A549 treated with Mapracorat at 1 μM for 4 hours (cell line): ENCODE data around the gene COL11A2. TPM values are rescaled to one million over a fixed set of nuclear protein-coding genes. Genes with fewer than 3 reads are reported as not detected.

Experiments used
- total RNA-seq: library from RNA; stranded (reverse); fragments of 200-300 nt; extraction: Qiagen RNA extraction; gene quantifications from 5 replicates; pipeline ENCODE4 v1.2.3, GENCODE V29; 2022

Gene COL11A2
- total RNA-seq, result 0.69 to 1.1 TPM (median 0.83 TPM) in 5 replicates

GRCh38 chr6:33192105-33192646, at the start of gene COL11A2:
COL11A2 (minus strand) TSS chr6:33192467; CDS start chr6:33192240, 227 bp downstream.

GRCh38 chr6:33208091-33208967, 16.1 kb upstream of the COL11A2 start, which contains the start of gene RING1:
RING1 (plus strand) TSS chr6:33208500; CDS start chr6:33208823, 323 bp downstream.

GRCh38 chr6:33204415-33205190, 12.3 kb upstream of the COL11A2 start, which contains the start of gene HSD17B8:
HSD17B8 (plus strand) TSS chr6:33204655; CDS start chr6:33204669, 14 bp downstream.

GRCh38 chr6:33200219-33201146, 8.2 kb upstream of the COL11A2 start, which contains the start of the genes RXRB and SLC39A7:
RXRB (minus strand) TSS chr6:33200665; CDS start chr6:33200476, 189 bp downstream.
SLC39A7 (plus strand) TSS chr6:33200867; CDS start chr6:33201246, 379 bp downstream.

Other genes with a start within 250 kb of the COL11A2 start
- gene HLA-DMA, start 239.4 kb downstream of the COL11A2 start, total RNA-seq, result 2.4 to 3.3 TPM (median 2.6 TPM) in 5 replicates
- 112 to 140 TPM (median 119 TPM) in 5 replicates for gene BRD2, start 223.9 kb downstream of the COL11A2 start, total RNA-seq
- gene HLA-DOA, start 182.9 kb downstream of the COL11A2 start, total RNA-seq, result not detected in 5 replicates
- not detected in 5 replicates for gene HLA-DPA1, start 118.8 kb downstream of the COL11A2 start, total RNA-seq
- not detected in 5 replicates for gene HLA-DPB1, start 116.5 kb downstream of the COL11A2 start, total RNA-seq
- 16.8 to 21.8 TPM (median 19.3 TPM) in 5 replicates for gene RXRB, start 8.2 kb upstream of the COL11A2 start, total RNA-seq
- 104 to 111 TPM (median 108 TPM) in 5 replicates for gene SLC39A7, start 8.4 kb upstream of the COL11A2 start, total RNA-seq
- 11.5 to 15.6 TPM (median 15.0 TPM) in 5 replicates for gene HSD17B8, start 12.2 kb upstream of the COL11A2 start, total RNA-seq
- 19.6 to 25.9 TPM (median 24.4 TPM) in 5 replicates for gene RING1, start 16.0 kb upstream of the COL11A2 start, total RNA-seq
- 16.0 to 19.1 TPM (median 17.1 TPM) in 5 replicates for gene VPS52, start 79.4 kb upstream of the COL11A2 start, total RNA-seq
- 2,503 to 2,635 TPM (median 2,544 TPM) in 5 replicates for gene RPS18, start 79.6 kb upstream of the COL11A2 start, total RNA-seq
- 0.56 to 1.3 TPM (median 0.87 TPM) in 5 replicates for gene B3GALT4, start 84.7 kb upstream of the COL11A2 start, total RNA-seq
- 48.0 to 54.9 TPM (median 53.1 TPM) in 5 replicates for gene WDR46, start 96.8 kb upstream of the COL11A2 start, total RNA-seq
- gene PFDN6, start 97.1 kb upstream of the COL11A2 start, total RNA-seq, result 96.5 to 132 TPM (median 106 TPM) in 5 replicates
- 11.1 to 15.1 TPM (median 13.9 TPM) in 5 replicates for gene RGL2, start 106.5 kb upstream of the COL11A2 start, total RNA-seq
- gene TAPBP, start 121.6 kb upstream of the COL11A2 start, total RNA-seq, result 34.5 to 39.4 TPM (median 36.1 TPM) in 5 replicates
- 2.3 to 4.2 TPM (median 3.1 TPM) in 5 replicates for gene ZBTB22, start 125.3 kb upstream of the COL11A2 start, total RNA-seq
- 34.0 to 37.2 TPM (median 35.3 TPM) in 5 replicates for gene DAXX, start 130.5 kb upstream of the COL11A2 start, total RNA-seq
- 36.9 to 44.7 TPM (median 43.5 TPM) in 5 replicates for gene KIFC1, start 199.4 kb upstream of the COL11A2 start, total RNA-seq
- 13.8 to 18.4 TPM (median 14.6 TPM) in 5 replicates for gene PHF1, start 218.5 kb upstream of the COL11A2 start, total RNA-seq
- gene CUTA, start 225.6 kb upstream of the COL11A2 start, total RNA-seq, result 168 to 225 TPM (median 201 TPM) in 5 replicates
- gene SYNGAP1, start 227.6 kb upstream of the COL11A2 start, total RNA-seq, result 3.2 to 9.3 TPM (median 4.4 TPM) in 5 replicates